ENCODE measurements around the gene LSM14B. TPM values are rescaled to one million over a fixed set of nuclear protein-coding genes. Genes with fewer than 3 reads are reported as not detected.

The LSM14B gene
- total RNA-seq, 4 donors from 2014 or later = 28.0 to 52.5 (median 36.2) TPM

GRCh38 chr20:62116558-62117361 is 5.5 kb upstream of the LSM14B start:
- DNase-seq = no peak
- Histone ChIP-seq H3K27ac (no peak overlapping the region), H3K4me3 (no peak overlapping the region), H3K27me3 (no peaks in the 10 kb centered on the region), H3K4me1 (peaks cover 33 to 40% of the 10 kb centered on the region in 2 donors), H3K9me3 (peaks cover 0 to 5% (median 0%) of the 10 kb centered on the region in 3 donors), H3K36me3 (no peaks in the 10 kb centered on the region)
- in situ Hi-C loops (cut with MboI; ENCODE audit: low sequenced_read_pairs in 4 of 4) = loop anchor here in 1 of 4 donors (5.0 kb wide), 1 partner anchor 39 kb away; no protein-coding TSS in a partner anchor
- no peak for TF ChIP-seq CTCF (IDR thresholded peaks at IDR 0.05 in 4 of 5, conservative IDR thresholded peaks at IDR 0.05 in 1 of 5)
- TF ChIP-seq POLR2A (IDR thresholded peaks at IDR 0.05) = no peak
- intact Hi-C loops (cut with DNase I; ENCODE audit: low total_unique reads) = no loop called here
- no peak for ATAC-seq

GRCh38 chr20:62117362-62117646 is 5.0 kb upstream of the LSM14B start:
- no peaks in the 10 kb centered on the region for H3K27me3 ChIP-seq
- intact Hi-C loops (cut with DNase I; ENCODE audit: low total_unique reads) = no loop called here

GRCh38 chr20:62117658-62118057 is 4.6 kb upstream of the LSM14B start:
- Histone ChIP-seq H3K4me1 (peaks cover 33 to 40% of the 10 kb centered on the region in 2 donors), H3K9me3 (no peaks in the 10 kb centered on the region), H3K27ac (peak overlapping the region; percentile 35 to 95 (median 76)), H3K36me3 (no peaks in the 10 kb centered on the region), H3K27me3 (no peaks in the 10 kb centered on the region), H3K4me3 (no peak overlapping the region)
- ATAC-seq (no peak), DNase-seq (peak; percentile 61 to 71)
- in situ Hi-C loops (cut with MboI; ENCODE audit: low sequenced_read_pairs in 4 of 4) (loop anchor here in 1 of 4 donors (5.0 kb wide), 1 partner anchor 40 kb away; no protein-coding TSS in a partner anchor), intact Hi-C loops (cut with DNase I; ENCODE audit: low total_unique reads) (loop anchor here (2.0 kb wide), 1 partner anchor 107 kb away; no protein-coding TSS in a partner anchor)
- no peak for TF ChIP-seq CTCF (IDR thresholded peaks at IDR 0.05 in 4 of 5, conservative IDR thresholded peaks at IDR 0.05 in 1 of 5)
- TF ChIP-seq POLR2A (IDR thresholded peaks at IDR 0.05) = peak; percentile 41 to 45

More at GRCh38 chr20:62117362-62117646, 5.0 kb upstream of the LSM14B start:
- Histone ChIP-seq H3K27ac (no peak overlapping the region), H3K9me3 (peaks cover 0 to 2% (median 0%) of the 10 kb centered on the region in 3 donors), H3K4me1 (peaks cover 33 to 40% of the 10 kb centered on the region in 2 donors), H3K4me3 (no peak overlapping the region), H3K36me3 (no peaks in the 10 kb centered on the region)
- in situ Hi-C loops (cut with MboI; ENCODE audit: low sequenced_read_pairs in 4 of 4) = loop anchor here in 1 of 4 donors (5.0 kb wide), 1 partner anchor 40 kb away; no protein-coding TSS in a partner anchor
- ATAC-seq = no peak
- TF ChIP-seq POLR2A (IDR thresholded peaks at IDR 0.05) (no peak), CTCF (IDR thresholded peaks at IDR 0.05 in 4 of 5, conservative IDR thresholded peaks at IDR 0.05 in 1 of 5) (no peak)
- no peak for DNase-seq

- ATAC-seq = no peak
- Histone ChIP-seq H3K27ac (peak overlapping the region; percentile 35 to 96 (median 95)), H3K4me3 (no peak overlapping the region)
These were observed 3.9 kb upstream of the LSM14B start for GRCh38 chr20:62118113-62119043.

More at GRCh38 chr20:62118113-62119043, 3.9 kb upstream of the LSM14B start:
- Histone ChIP-seq H3K36me3 (no peaks in the 10 kb centered on the region), H3K4me1 (peaks cover 36 to 44% of the 10 kb centered on the region in 2 donors), H3K27me3 (no peaks in the 10 kb centered on the region), H3K9me3 (no peaks in the 10 kb centered on the region)
- TF ChIP-seq CTCF (IDR thresholded peaks at IDR 0.05 in 4 of 5, conservative IDR thresholded peaks at IDR 0.05 in 1 of 5) (no peak), POLR2A (IDR thresholded peaks at IDR 0.05) (no peak)
- intact Hi-C loops (cut with DNase I; ENCODE audit: low total_unique reads) = loop anchor here (2.0 kb wide), 1 partner anchor 108 kb away; no protein-coding TSS in a partner anchor
- DNase-seq = no peak
- in situ Hi-C loops (cut with MboI; ENCODE audit: low sequenced_read_pairs in 4 of 4) = loop anchor here in 1 of 4 donors (5.0 kb wide), 1 partner anchor 41 kb away; no protein-coding TSS in a partner anchor
